SK-N-SH (cell line): ENCODE measurements around the gene SYT17. TPM values are rescaled to one million over a fixed set of nuclear protein-coding genes. Genes with fewer than 3 reads are reported as not detected.

Experiments used
- CTCF ChIA-PET: fragments of 300-600, 350-600 bp; formaldehyde crosslinking; extraction: SDS; loops from one replicate; lab custom pipeline; 2021; lab: Yijun Ruan, JAX
- POLR2A ChIA-PET: fragments of 350-600 bp; sonication (Branson Sonifier 250); formaldehyde crosslinking; extraction: SDS; loops from one replicate; lab custom pipeline; 2020; ENCODE audit warnings: antibody characterized with exemption, inconsistent platforms; lab: Yijun Ruan, JAX
- DNase-seq: peaks from one replicate; pipeline ENCODE4 v3.0.0; 2012
- H2AFZ ChIP-seq: fragments of 200-600 bp; sonication (generic); 2 replicates; pipeline ENCODE4 v1.8.1; 2016; ENCODE audit warnings: antibody characterized with exemption, mild to moderate bottlenecking, low read depth
- H3F3A ChIP-seq: fragments of 200-600 bp; sonication (generic); replicated peaks from 2 replicates; pipeline ENCODE3; 2016; ENCODE audit warnings: antibody characterized with exemption, mild to moderate bottlenecking; ENCODE audit not compliant: insufficient read depth
- H3K27ac ChIP-seq, 2 experiments: fragments of 200-500 bp in 1 of 2; fragments of 200-600 bp in 1 of 2; sonication (Bioruptor generic) in 1 of 2; sonication (generic), shearing (Covaris generic) in 1 of 2; 2 replicates each; pipeline versions ENCODE4 v1.5.1 to v1.6.1; 2014 to 2016; ENCODE audit warnings: low read depth in 2 of 2, inconsistent platforms in 1 of 2, low read length in 1 of 2, mild to moderate bottlenecking in 1 of 2, mixed read lengths in 1 of 2
- H3K27me3 ChIP-seq: fragments of 200-600 bp; sonication (generic), shearing (Covaris generic); 2 replicates; pipeline ENCODE4 v1.6.1; 2016; ENCODE audit warnings: mixed run types; ENCODE audit not compliant: insufficient read depth
- H3K36me3 ChIP-seq, 2 experiments: fragments of 200-500 bp in 1 of 2; fragments of 200-600 bp in 1 of 2; sonication (Bioruptor generic) in 1 of 2; sonication (generic) in 1 of 2; replicated peaks in 1 of 2; 2 replicates each; pipeline versions ENCODE3 to v1.5.1; 2014 to 2016; ENCODE audit warnings: low read length in 1 of 2, mild to moderate bottlenecking in 1 of 2; ENCODE audit not compliant: insufficient read depth in 2 of 2, control insufficient read depth in 1 of 2
- H3K4me1 ChIP-seq, 2 experiments: fragments of 200-500 bp in 1 of 2; fragments of 200-600 bp in 1 of 2; sonication (Bioruptor generic) in 1 of 2; sonication (generic), shearing (Covaris generic) in 1 of 2; 2 replicates each; pipeline versions ENCODE4 v1.5.1 to v1.6.1; 2014 to 2016; ENCODE audit warnings: low read depth in 1 of 2, low read length in 1 of 2, mixed run types in 1 of 2; ENCODE audit not compliant: insufficient read depth in 2 of 2, control insufficient read depth in 1 of 2
- H3K4me2 ChIP-seq: fragments of 200-600 bp; sonication (generic), shearing (Covaris generic); 2 replicates; pipeline ENCODE4 v1.6.1; 2017; ENCODE audit warnings: mixed run types
- H3K4me3 ChIP-seq, 2 experiments: fragments of 200-500 bp in 1 of 2; fragments of 200-600 bp in 1 of 2; sonication (Bioruptor generic) in 1 of 2; sonication (generic), shearing (Covaris generic) in 1 of 2; 2 replicates each; pipeline versions ENCODE4 v1.5.1 to v1.8.1; 2014 to 2016; ENCODE audit warnings: low read depth in 2 of 2, inconsistent platforms in 1 of 2, low read length in 1 of 2, mild to moderate bottlenecking in 1 of 2, mixed read lengths in 1 of 2, moderate library complexity in 1 of 2
- H3K79me2 ChIP-seq: fragments of 200-600 bp; sonication (generic); 2 replicates; pipeline ENCODE4 v1.8.1; 2017; ENCODE audit warnings: mild to moderate bottlenecking; ENCODE audit not compliant: insufficient read depth
- H3K9ac ChIP-seq: fragments of 200-600 bp; sonication (generic); 2 replicates; pipeline ENCODE4 v1.6.1; 2017; ENCODE audit warnings: mixed run types
- H3K9me2 ChIP-seq: fragments of 200-600 bp; sonication (generic); 2 replicates; pipeline ENCODE4 v1.6.1; 2017; ENCODE audit warnings: mixed run types
- H3K9me3 ChIP-seq: fragments of 200-600 bp; sonication (generic); 2 replicates; pipeline ENCODE4 v1.6.1; 2017; ENCODE audit warnings: mixed run types, mild to moderate bottlenecking, moderate library complexity
- H4K20me1 ChIP-seq: fragments of 200-600 bp; sonication (generic); 2 replicates; pipeline ENCODE4 v1.6.1; 2017; ENCODE audit warnings: mild to moderate bottlenecking, mixed run types; ENCODE audit not compliant: insufficient read depth
- CHD2 ChIP-seq: fragments of 150-350 bp; IDR thresholded peaks from 2 replicates; pipeline ENCODE4 v1.6.1; 2018; ENCODE audit warnings: low read length; ENCODE audit not compliant: partially characterized antibody
- EP300 ChIP-seq, 2 experiments: IDR thresholded peaks; 2 replicates each; pipeline versions ENCODE4 v1.4.0 to v1.6.1; 2012; ENCODE audit warnings: borderline replicate concordance in 1 of 2, low read depth in 1 of 2, low read length in 1 of 2
- EZH2phosphoT487 ChIP-seq: fragments of 200-600 bp; sonication (generic); IDR thresholded peaks from 2 replicates; pipeline ENCODE4 v1.6.1; 2017; ENCODE audit warnings: low read depth, mixed run types, mild to moderate bottlenecking, antibody characterized with exemption, moderate library complexity, borderline replicate concordance
- FOXM1 ChIP-seq: IDR thresholded peaks from 2 replicates; pipeline ENCODE4 v1.4.0; 2012; ENCODE audit warnings: low read depth, mild to moderate bottlenecking
- GATA2 ChIP-seq: sonication (generic); formaldehyde crosslinking; IDR thresholded peaks from 2 replicates; pipeline ENCODE4 v1.5.0; 2020; ENCODE audit warnings: mild to moderate bottlenecking, missing genetic modification reagents
- MXI1 ChIP-seq: IDR thresholded peaks from 2 replicates; pipeline ENCODE4 v1.6.1; 2012; ENCODE audit warnings: mild to moderate bottlenecking, low read depth, low read length, improper control_type of control experiment
- NFIC ChIP-seq: IDR thresholded peaks from 2 replicates; pipeline ENCODE4 v1.4.0; 2012; ENCODE audit warnings: borderline replicate concordance
- NRF1 ChIP-seq: IDR thresholded peaks from 2 replicates; pipeline ENCODE4 v1.6.1; 2012; ENCODE audit warnings: low read depth, mild to moderate bottlenecking, low read length
- POLR2AphosphoS5 ChIP-seq: IDR thresholded peaks from 2 replicates; pipeline ENCODE4 v1.6.1; 2012; ENCODE audit warnings: low read depth, low read length
- RCOR1 ChIP-seq: fragments of 150-350 bp; IDR thresholded peaks from 2 replicates; pipeline ENCODE4 v1.6.1; 2017; ENCODE audit warnings: antibody characterized with exemption, low read length
- RFX5 ChIP-seq: IDR thresholded peaks from 2 replicates; pipeline ENCODE4 v1.6.1; 2012; ENCODE audit warnings: mild to moderate bottlenecking, improper control_type of control experiment, low read length
- RXRA ChIP-seq: IDR thresholded peaks from 2 replicates; pipeline ENCODE4 v1.4.0; 2012; ENCODE audit warnings: low read depth, mild to moderate bottlenecking, borderline replicate concordance
- SIN3A ChIP-seq: IDR thresholded peaks from 2 replicates; pipeline ENCODE4 v1.6.1; 2012; ENCODE audit warnings: low read depth, mild to moderate bottlenecking, low read length, moderate library complexity, borderline replicate concordance
- TAF1 ChIP-seq: IDR thresholded peaks from 2 replicates; pipeline ENCODE4 v1.6.1; 2012; ENCODE audit warnings: low read depth, mild to moderate bottlenecking, low read length, moderate library complexity, borderline replicate concordance
- USF2 ChIP-seq: fragments of 150-350 bp; IDR thresholded peaks from 2 replicates; pipeline ENCODE4 v1.6.1; 2017; ENCODE audit warnings: antibody characterized with exemption, low read length, low read depth, borderline replicate concordance
- YY1 ChIP-seq: IDR thresholded peaks from 2 replicates; pipeline ENCODE4 v1.4.0; 2012; ENCODE audit warnings: low read depth, mild to moderate bottlenecking
- WGBS: methylation state at CpG from one replicate; pipeline ENCODE4 v1.1.6; 2017; ENCODE audit warnings: low lambda C conversion rate; 5-methylcytosine and 5-hydroxymethylcytosine counted together
- polyA plus RNA-seq, 3 experiments: library from polyadenylated mRNA; depleted of rRNA; stranded (reverse); fragments of >200 nt; gene quantifications; 2 replicates each; pipeline ENCODE4 v1.2.3, GENCODE V29; 2012
- TF ChIP-seq, protein P1 (sequence below): IDR thresholded peaks from 2 replicates; pipeline ENCODE4 v1.4.0; 2012; ENCODE audit warnings: low read depth

The SYT17 gene
- polyA plus RNA-seq, 1 of the 3 experiments (the other 2 are of a cell fraction) = 0.21 TPM

GRCh38 chr16:19274165-19274797 lies 106.2 kb downstream of the SYT17 start (continued):
- TF ChIP-seq GATA2 (no peak), NFIC (no peak), FOXM1 (no peak), EZH2phosphoT487 (no peak)

DNA sequence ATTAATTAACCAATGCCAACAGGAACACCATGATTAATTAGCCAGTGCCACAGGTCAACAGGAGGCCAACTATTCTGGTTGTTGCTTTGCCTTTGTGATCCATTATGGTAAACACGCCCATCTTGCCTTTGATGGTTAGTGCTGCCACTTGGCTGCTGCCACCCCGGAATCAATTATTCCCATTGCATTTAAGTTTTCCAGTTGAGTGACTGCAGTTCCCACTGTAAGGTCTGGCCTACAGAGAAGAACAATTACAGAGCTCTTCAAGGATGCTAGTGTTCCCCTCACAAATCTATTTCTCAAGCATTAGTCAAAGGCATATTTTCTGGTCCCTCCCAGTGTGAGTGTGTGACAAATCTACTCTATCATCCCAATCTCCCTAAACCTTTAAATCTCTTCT lies 110.4 kb downstream of the SYT17 start:
- CTCF ChIA-PET = interaction anchor here (0.6 kb wide), 1 partner anchor 85 kb away, joined by 3 read pairs; no protein-coding TSS in a partner anchor
- H3K27me3 ChIP-seq = no peaks in the 10 kb centered on the region
- H3F3A ChIP-seq = no peaks in the 10 kb centered on the region
- H3K4me3 ChIP-seq = no peak overlapping the region
- no peak overlapping the region for H3K9ac ChIP-seq
- H2AFZ ChIP-seq = no peak overlapping the region
- H3K36me3 ChIP-seq = no peaks in the 10 kb centered on the region
- no peaks in the 10 kb centered on the region for H4K20me1 ChIP-seq
- H3K79me2 ChIP-seq = no peaks in the 10 kb centered on the region
- H3K4me1 ChIP-seq = no peaks in the 10 kb centered on the region
- H3K4me2 ChIP-seq = no peak overlapping the region
- WGBS = 41% methylated on average over 2 of the region's 2 CpGs
- TF ChIP-seq NRF1 (no peak), POLR2AphosphoS5 (no peak), MXI1 (no peak), RFX5 (no peak), TAF1 (no peak)
- TF ChIP-seq, protein P1, sequence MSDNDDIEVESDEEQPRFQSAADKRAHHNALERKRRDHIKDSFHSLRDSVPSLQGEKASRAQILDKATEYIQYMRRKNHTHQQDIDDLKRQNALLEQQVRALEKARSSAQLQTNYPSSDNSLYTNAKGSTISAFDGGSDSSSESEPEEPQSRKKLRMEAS = no peak
- TF ChIP-seq, all 33 proteins: peak for 0
- Histone ChIP-seq H3K27ac (no peak overlapping the region), H3K9me2 (no peaks in the 10 kb centered on the region), H3K9me3 (no peaks in the 10 kb centered on the region)
- no peak for DNase-seq
- POLR2A ChIA-PET = no interaction called here

GRCh38 chr16:19281246-19281645 lies 113.2 kb downstream of the SYT17 start:
- Histone ChIP-seq H3K36me3 (no peaks in the 10 kb centered on the region), H3K27ac (no peak overlapping the region), H3K4me1 (no peaks in the 10 kb centered on the region; a peak in 1 of 4 replicates), H3K9me2 (no peaks in the 10 kb centered on the region), H3K4me2 (no peak overlapping the region), H3K4me3 (no peak overlapping the region), H2AFZ (no peak overlapping the region), H3F3A (no peaks in the 10 kb centered on the region), H3K9ac (no peak overlapping the region), H4K20me1 (no peaks in the 10 kb centered on the region), H3K27me3 (no peaks in the 10 kb centered on the region), H3K79me2 (no peaks in the 10 kb centered on the region), H3K9me3 (no peaks in the 10 kb centered on the region)
- no peak for DNase-seq
- WGBS = 59% methylated on average over 2 of the region's 2 CpGs
- ChIA-PET CTCF (interaction anchor here (0.7 to 1.6 kb wide), 3 partner anchors 16 to 195 kb away, joined by 3 to 6 read pairs (median 5); no protein-coding TSS in a partner anchor), POLR2A (no interaction called here)
- TF ChIP-seq RCOR1 (no peak), EP300 (IDR thresholded peaks at IDR 0.05; ENCODE audit: borderline replicate concordance in 1 of 2, low read depth in 1 of 2, low read length in 1 of 2) (no peak), SIN3A (no peak), FOXM1 (no peak), RFX5 (no peak), YY1 (no peak), MXI1 (no peak), RXRA (no peak), GATA2 (no peak), NRF1 (no peak), CHD2 (no peak), USF2 (no peak)
